HCT116 (cell line): ENCODE data around the gene SMIM44. TPM values are rescaled to one million over a fixed set of nuclear protein-coding genes. Genes with fewer than 3 reads are reported as not detected.

Experiments
- ATAC-seq: fragments of 200-7000 bp; cut with Tn5 transposase; 2 replicates; pipeline ENCODE4 v1.9.1; 2020; ENCODE audit warnings: mild to moderate bottlenecking, moderate library complexity
- BruUV-seq: library from RNA; stranded (reverse); fragments of 400-500 nt; replicated peaks from 2 replicates; lab custom pipeline; 2021; lab: Mats Ljungman, UMichigan
- CTCF ChIA-PET: fragments of 300-600 bp; sonication (Branson Sonifier 250); formaldehyde crosslinking; loops from one replicate; lab custom pipeline; 2021; ENCODE audit warnings: antibody characterized with exemption; lab: Charles Lee
- POLR2A ChIA-PET: fragments of 300-600, 350-600 bp; sonication (Branson Sonifier 250); formaldehyde crosslinking; loops from one replicate; lab custom pipeline; 2021; ENCODE audit warnings: antibody characterized with exemption; lab: Charles Lee
- RAD21 ChIA-PET, 2 experiments: fragments of 300-600 bp; sonication (Branson Sonifier 250); formaldehyde crosslinking; loops; one replicate each; lab custom pipeline; 2023; ENCODE audit warnings: low total read pairs in 2 of 2; ENCODE audit not compliant: uncharacterized antibody in 2 of 2, unreplicated experiment in 2 of 2, low non-redundant PET in 1 of 2; lab: Charles Lee
- DNase-seq: peaks from one replicate; pipeline ENCODE4 v3.0.0-alpha.2; 2010; ENCODE audit warnings: low read depth, low spot score
- H2AFZ ChIP-seq: fragments of 200-600 bp; shearing (Covaris generic), sonication (generic); 2 replicates; pipeline ENCODE4 v1.6.1; 2017; ENCODE audit warnings: low read depth, mixed run types, mixed read lengths, antibody characterized with exemption, low read length; ENCODE audit not compliant: poor library complexity, severe bottlenecking
- H3K27ac ChIP-seq: 2 replicates; pipeline ENCODE4 v1.5.1; 2012; ENCODE audit warnings: low read depth, low read length
- H3K27me3 ChIP-seq: fragments of 200-600 bp; sonication (generic); 2 replicates; pipeline ENCODE4 v1.6.1; 2016; ENCODE audit warnings: mixed run types, low read length, mixed read lengths; ENCODE audit not compliant: insufficient read depth
- H3K36me3 ChIP-seq, 2 experiments: fragments of 200-500 bp in 1 of 2; fragments of 200-600 bp in 1 of 2; sonication (Bioruptor generic) in 1 of 2; sonication (generic) in 1 of 2; 2 replicates each; pipeline versions ENCODE4 v1.5.1 to v1.6.1; 2014 to 2016; ENCODE audit warnings: low read length in 2 of 2, inconsistent platforms in 1 of 2, mixed read lengths in 1 of 2, mixed run types in 1 of 2; ENCODE audit not compliant: insufficient read depth in 2 of 2, control insufficient read depth in 1 of 2
- H3K4me1 ChIP-seq, 2 experiments: fragments of 200-600 bp in 1 of 2; sonication (generic) in 1 of 2; 2 replicates each; pipeline versions ENCODE4 v1.5.1 to v1.6.1; 2012 to 2017; ENCODE audit warnings: low read length in 2 of 2, inconsistent platforms in 1 of 2, mild to moderate bottlenecking in 1 of 2, mixed read lengths in 1 of 2, mixed run types in 1 of 2, moderate library complexity in 1 of 2; ENCODE audit not compliant: insufficient read depth in 2 of 2, control insufficient read depth in 1 of 2
- H3K4me2 ChIP-seq: fragments of 200-600 bp; sonication (generic); 2 replicates; pipeline ENCODE4 v1.6.1; 2017; ENCODE audit warnings: mixed run types, low read length, mixed read lengths
- H3K4me3 ChIP-seq, 2 experiments: fragments of 200-600 bp in 1 of 2; sonication (generic) in 1 of 2; replicated peaks in 1 of 2; 2 replicates each; pipeline ENCODE4 v1.5.1; 2011 to 2016; ENCODE audit warnings: low read length in 2 of 2, control low read depth in 1 of 2, low read depth in 1 of 2, mild to moderate bottlenecking in 1 of 2, mixed read lengths in 1 of 2, mixed run types in 1 of 2
- H3K79me2 ChIP-seq: fragments of 200-600 bp; sonication (generic); 2 replicates; pipeline ENCODE4 v1.6.1; 2017; ENCODE audit warnings: mild to moderate bottlenecking, mixed run types, low read length, moderate library complexity, mixed read lengths; ENCODE audit not compliant: insufficient read depth
- H3K9ac ChIP-seq: fragments of 200-600 bp; sonication (generic); 2 replicates; pipeline ENCODE4 v1.6.1; 2016; ENCODE audit warnings: low read length, mixed read lengths
- H3K9me2 ChIP-seq: fragments of 200-600 bp; sonication (generic), shearing (Covaris generic); 2 replicates; pipeline ENCODE4 v1.6.1; 2017; ENCODE audit warnings: mixed run types, mild to moderate bottlenecking, moderate library complexity; ENCODE audit not compliant: insufficient read depth
- H3K9me3 ChIP-seq, 2 experiments: fragments of 200-500 bp in 1 of 2; fragments of 200-600 bp in 1 of 2; sonication (Bioruptor generic) in 1 of 2; sonication (generic) in 1 of 2; 2 replicates each; pipeline ENCODE4 v1.6.1; 2014 to 2017; ENCODE audit warnings: low read length in 2 of 2, mixed read lengths in 2 of 2, inconsistent platforms in 1 of 2, low read depth in 1 of 2, mild to moderate bottlenecking in 1 of 2, mixed run types in 1 of 2, moderate library complexity in 1 of 2; ENCODE audit not compliant: control insufficient read depth in 1 of 2, insufficient read depth in 1 of 2
- H4K20me1 ChIP-seq: fragments of 200-600 bp; sonication (generic), shearing (Covaris generic); 2 replicates; pipeline ENCODE4 v1.6.1; 2017; ENCODE audit warnings: mixed run types, mild to moderate bottlenecking, moderate library complexity; ENCODE audit not compliant: insufficient read depth
- CEBPB ChIP-seq: IDR thresholded peaks from 2 replicates; pipeline ENCODE4 v1.6.1; 2012; ENCODE audit warnings: low read depth
- ELF1 ChIP-seq: IDR thresholded peaks from 2 replicates; pipeline ENCODE4 v1.6.1; 2012; ENCODE audit warnings: low read depth, borderline replicate concordance
- MAX ChIP-seq: IDR thresholded peaks from 2 replicates; pipeline ENCODE4 v1.6.1; 2012
- POLR2A ChIP-seq: IDR thresholded peaks from 2 replicates; pipeline ENCODE4 v1.7.0; 2011; ENCODE audit warnings: borderline replicate concordance; ENCODE audit not compliant: insufficient read depth, insufficient read length; ENCODE audit errors: extremely low read depth
- POLR2AphosphoS5 ChIP-seq: IDR thresholded peaks from 2 replicates; pipeline ENCODE4 v1.6.1; 2011; ENCODE audit warnings: mild to moderate bottlenecking, low read depth, low read length, moderate library complexity
- SIN3A ChIP-seq: IDR thresholded peaks from 2 replicates; pipeline ENCODE4 v1.6.1; 2012; ENCODE audit warnings: low read depth
- SP1 ChIP-seq: IDR thresholded peaks from 2 replicates; pipeline ENCODE4 v1.6.1; 2012; ENCODE audit warnings: low read depth
- YY1 ChIP-seq: IDR thresholded peaks from 2 replicates; pipeline ENCODE4 v1.6.1; 2011; ENCODE audit warnings: low read length, low read depth, moderate library complexity, mild to moderate bottlenecking; ENCODE audit not compliant: insufficient replicate concordance; ENCODE audit errors: extremely low read depth
- intact Hi-C: fragments of 100-400 bp; cut with micrococcal nuclease; formaldehyde crosslinking; loops from 2 replicates; pipeline ENCODE4 v1.10.0; 2022
- total RNA-seq: library from RNA; stranded (reverse); gene quantifications from one replicate; pipeline ENCODE4 v1.2.1, GENCODE V29; 2021; ENCODE audit not compliant: unreplicated experiment
- TF ChIP-seq, protein P1 (sequence below): IDR thresholded peaks from 2 replicates; pipeline ENCODE4 v1.6.1; 2012; ENCODE audit warnings: low read depth

Gene SMIM44
- total RNA-seq, 1 experiment from 2014 or later: not detected

- no peaks in the 10 kb centered on the region for H3K9me2 ChIP-seq
- H3K9me3 ChIP-seq: no peaks in the 10 kb centered on the region
- peak within 1 kb of the TSS; percentile 93 for H3K27ac ChIP-seq
- TSS peak; percentile 89 for BruUV-seq
- CTCF ChIA-PET: no interaction called here
- H2AFZ ChIP-seq: no peak within 1 kb of the TSS
- POLR2A ChIA-PET: no interaction called here
- H3K27me3 ChIP-seq: no peaks in the 10 kb centered on the region
- H3K79me2 ChIP-seq: peaks cover 45% of the 10 kb centered on the region
- H3K9ac ChIP-seq: peak within 1 kb of the TSS; percentile 94
- H3K4me2 ChIP-seq: peak within 1 kb of the TSS; percentile 99
- TF ChIP-seq, protein P1, sequence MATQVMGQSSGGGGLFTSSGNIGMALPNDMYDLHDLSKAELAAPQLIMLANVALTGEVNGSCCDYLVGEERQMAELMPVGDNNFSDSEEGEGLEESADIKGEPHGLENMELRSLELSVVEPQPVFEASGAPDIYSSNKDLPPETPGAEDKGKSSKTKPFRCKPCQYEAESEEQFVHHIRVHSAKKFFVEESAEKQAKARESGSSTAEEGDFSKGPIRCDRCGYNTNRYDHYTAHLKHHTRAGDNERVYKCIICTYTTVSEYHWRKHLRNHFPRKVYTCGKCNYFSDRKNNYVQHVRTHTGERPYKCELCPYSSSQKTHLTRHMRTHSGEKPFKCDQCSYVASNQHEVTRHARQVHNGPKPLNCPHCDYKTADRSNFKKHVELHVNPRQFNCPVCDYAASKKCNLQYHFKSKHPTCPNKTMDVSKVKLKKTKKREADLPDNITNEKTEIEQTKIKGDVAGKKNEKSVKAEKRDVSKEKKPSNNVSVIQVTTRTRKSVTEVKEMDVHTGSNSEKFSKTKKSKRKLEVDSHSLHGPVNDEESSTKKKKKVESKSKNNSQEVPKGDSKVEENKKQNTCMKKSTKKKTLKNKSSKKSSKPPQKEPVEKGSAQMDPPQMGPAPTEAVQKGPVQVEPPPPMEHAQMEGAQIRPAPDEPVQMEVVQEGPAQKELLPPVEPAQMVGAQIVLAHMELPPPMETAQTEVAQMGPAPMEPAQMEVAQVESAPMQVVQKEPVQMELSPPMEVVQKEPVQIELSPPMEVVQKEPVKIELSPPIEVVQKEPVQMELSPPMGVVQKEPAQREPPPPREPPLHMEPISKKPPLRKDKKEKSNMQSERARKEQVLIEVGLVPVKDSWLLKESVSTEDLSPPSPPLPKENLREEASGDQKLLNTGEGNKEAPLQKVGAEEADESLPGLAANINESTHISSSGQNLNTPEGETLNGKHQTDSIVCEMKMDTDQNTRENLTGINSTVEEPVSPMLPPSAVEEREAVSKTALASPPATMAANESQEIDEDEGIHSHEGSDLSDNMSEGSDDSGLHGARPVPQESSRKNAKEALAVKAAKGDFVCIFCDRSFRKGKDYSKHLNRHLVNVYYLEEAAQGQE: no peak
- TF ChIP-seq YY1 (peak; percentile 75), CEBPB (no peak), MAX (peak; percentile 62), ELF1 (no peak; the same call in 1 of the 2 replicates), SIN3A (peak; percentile 85; the same call in 1 of the 2 replicates), POLR2AphosphoS5 (peak; percentile 71), SP1 (peak; percentile 83; the same call in 1 of the 2 replicates), POLR2A (peak; percentile 18)
- H4K20me1 ChIP-seq: no peaks in the 10 kb centered on the region
- intact Hi-C loops: no loop called here
- H3K4me3 ChIP-seq: peak within 1 kb of the TSS; percentile 83 to 91
- ATAC-seq: peak; percentile 92
- RAD21 ChIA-PET: no interaction called here
- peak; percentile 97 for DNase-seq
- peaks cover 0 to 7% of the 10 kb centered on the region in 2 experiments; a peak in 1 of 4 replicates for H3K36me3 ChIP-seq
- peaks cover 26 to 47% of the 10 kb centered on the region in 2 experiments for H3K4me1 ChIP-seq
Observed at GRCh38 chr19:3505598-3506383, 22.6 kb upstream of the SMIM44 start, which contains the start of gene FZR1. Gene FZR1 (plus strand): TSS chr19:3506311. CDS start chr19:3522990, 16,679 bp downstream.
